BJ (cell line): ENCODE results near the gene CLHC1. TPM values are rescaled to one million over a fixed set of nuclear protein-coding genes. Genes with fewer than 3 reads are reported as not detected.

Source experiments
- CTCF ChIA-PET: fragments of 350-600 bp; formaldehyde crosslinking; extraction: SDS; loops from one replicate; lab custom pipeline; 2021; ENCODE audit warnings: antibody characterized with exemption, inconsistent platforms; lab: Yijun Ruan, JAX
- POLR2A ChIA-PET: fragments of 300-600 bp; sonication (Branson Sonifier 250); formaldehyde crosslinking; extraction: SDS; loops from one replicate; lab custom pipeline; 2021; ENCODE audit warnings: antibody characterized with exemption; lab: Charles Lee
- DNase-seq: peaks from one replicate; pipeline ENCODE4 v3.0.0-alpha.2; 2011; ENCODE audit warnings: low read depth
- H3K27me3 ChIP-seq: 2 replicates; pipeline ENCODE4 v1.6.0; 2011; ENCODE audit warnings: low read length; ENCODE audit not compliant: control insufficient read depth, insufficient read depth
- H3K36me3 ChIP-seq: 2 replicates; pipeline ENCODE4 v1.5.1; 2011; ENCODE audit warnings: low read length; ENCODE audit not compliant: control insufficient read depth, insufficient read depth
- H3K4me3 ChIP-seq: 2 replicates; pipeline ENCODE4 v1.5.1; 2011; ENCODE audit warnings: low read depth, mild to moderate bottlenecking, control low read depth, low read length
- CTCF ChIP-seq: IDR thresholded peaks from 2 replicates; pipeline ENCODE4 v1.5.1; 2011; ENCODE audit warnings: low read depth, mild to moderate bottlenecking, control low read depth, inconsistent platforms, low read length, moderate library complexity; ENCODE audit not compliant: insufficient read depth
- polyA plus RNA-seq: library from polyadenylated mRNA; depleted of rRNA; stranded (reverse); fragments of >200 nt; gene quantifications from 2 replicates; pipeline ENCODE4 v1.2.3, GENCODE V29; 2011

CLHC1 gene
- polyA plus RNA-seq, 1 experiment = 3.8 TPM

GRCh38 chr2:55235724-55236538 lies 3.8 kb upstream of the CLHC1 start:
- Histone ChIP-seq H3K36me3 (peaks cover 3% of the 10 kb centered on the region; the same call in 1 of the 2 replicates), H3K4me3 (no peak overlapping the region), H3K27me3 (no peaks in the 10 kb centered on the region)
- POLR2A ChIA-PET = interaction anchor here (0.6 kb wide), 1 partner anchor 336 kb away, joined by 4 read pairs; no protein-coding TSS in a partner anchor
- CTCF ChIA-PET = no interaction called here
- DNase-seq = no peak
- TF ChIP-seq CTCF = no peak

- DNase-seq = no peak
- Histone ChIP-seq H3K36me3 (peaks cover 4% of the 10 kb centered on the region; the same call in 1 of the 2 replicates), H3K4me3 (peak overlapping the region; percentile 83), H3K27me3 (no peaks in the 10 kb centered on the region)
- ChIA-PET CTCF (no interaction called here), POLR2A (no interaction called here)
- TF ChIP-seq CTCF = no peak
Observed at GRCh38 chr2:55233658-55233940, 1.5 kb upstream of the CLHC1 start.

GRCh38 chr2:55232863-55233657 lies 967 bp upstream of the CLHC1 start:
- POLR2A ChIA-PET = no interaction called here
- TF ChIP-seq CTCF = no peak
- CTCF ChIA-PET = interaction anchor here (0.6 to 0.7 kb wide), 2 partner anchors 10 to 12 kb away, joined by 6 read pairs; no protein-coding TSS in a partner anchor
- Histone ChIP-seq H3K36me3 (peaks cover 4% of the 10 kb centered on the region; the same call in 1 of the 2 replicates), H3K4me3 (peak overlapping the region; percentile 83), H3K27me3 (no peaks in the 10 kb centered on the region)
- DNase-seq = no peak

- Histone ChIP-seq H3K36me3 (peaks cover 4% of the 10 kb centered on the region; the same call in 1 of the 2 replicates), H3K4me3 (peak overlapping the region; percentile 83), H3K27me3 (no peaks in the 10 kb centered on the region)
- CTCF ChIA-PET = no interaction called here
- DNase-seq = no peak
- POLR2A ChIA-PET = no interaction called here
- no peak for TF ChIP-seq CTCF
Observed at GRCh38 chr2:55231546-55232083, 478 bp downstream of the CLHC1 start.

- no peak for DNase-seq
- CTCF ChIA-PET = interaction anchor here (0.6 kb wide), 1 partner anchor 326 kb away, joined by 4 read pairs; no protein-coding TSS in a partner anchor
- POLR2A ChIA-PET = no interaction called here
- no peak for TF ChIP-seq CTCF
- no peak overlapping the region for H3K4me3 ChIP-seq
- peaks cover 1% of the 10 kb centered on the region; the same call in 1 of the 2 replicates for H3K36me3 ChIP-seq
- no peaks in the 10 kb centered on the region for H3K27me3 ChIP-seq
Observed at GRCh38 chr2:55230551-55230950, 1.5 kb downstream of the CLHC1 start.
